NCI-H748 (cell line): ENCODE results near the gene GNAT2.

Experiments used
- DNase-seq: peaks from one replicate; lab custom pipeline; 2025; ENCODE audit not compliant: unreplicated experiment; lab: John Stamatoyannopoulos, UW

The GNAT2 gene

DNA sequence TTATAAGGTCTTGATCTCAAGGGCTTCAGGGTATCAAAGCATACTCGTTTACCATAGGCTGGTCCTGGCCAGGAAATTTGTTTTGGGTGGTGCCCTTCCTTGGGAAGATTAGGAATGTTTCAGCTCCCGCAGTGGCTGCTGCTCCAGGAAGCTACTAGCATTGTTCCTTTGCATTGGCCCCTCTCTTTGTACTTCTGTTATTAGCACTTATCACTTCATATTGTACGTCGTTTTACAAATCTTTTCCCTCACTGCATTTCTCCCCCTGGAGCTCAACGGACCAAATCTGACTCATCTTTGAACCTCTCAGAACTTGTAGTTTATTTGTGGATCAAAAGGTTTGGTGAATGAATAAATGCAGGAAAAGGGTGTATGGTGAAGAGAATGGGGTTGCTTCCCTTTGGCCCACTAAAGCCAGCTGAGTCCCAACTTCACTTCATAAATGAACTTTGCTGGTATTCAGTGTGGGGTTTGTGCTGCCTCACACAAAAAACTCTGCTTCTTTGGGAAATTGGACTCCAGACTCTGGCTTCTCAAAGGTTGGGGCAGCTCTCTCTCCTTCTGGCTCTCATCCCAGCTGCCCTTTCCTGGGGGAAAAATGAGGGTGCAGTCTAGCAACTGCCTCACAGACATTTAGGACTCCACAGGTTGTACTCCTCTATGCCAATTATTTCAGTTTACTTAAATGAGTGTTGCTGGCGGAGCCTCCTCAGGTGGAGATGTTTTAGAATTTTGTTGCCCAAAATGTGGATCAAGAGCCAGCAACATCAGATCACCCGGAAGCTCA is 5.9 kb downstream of the GNAT2 start:
- DNase-seq = no peak

DNA sequence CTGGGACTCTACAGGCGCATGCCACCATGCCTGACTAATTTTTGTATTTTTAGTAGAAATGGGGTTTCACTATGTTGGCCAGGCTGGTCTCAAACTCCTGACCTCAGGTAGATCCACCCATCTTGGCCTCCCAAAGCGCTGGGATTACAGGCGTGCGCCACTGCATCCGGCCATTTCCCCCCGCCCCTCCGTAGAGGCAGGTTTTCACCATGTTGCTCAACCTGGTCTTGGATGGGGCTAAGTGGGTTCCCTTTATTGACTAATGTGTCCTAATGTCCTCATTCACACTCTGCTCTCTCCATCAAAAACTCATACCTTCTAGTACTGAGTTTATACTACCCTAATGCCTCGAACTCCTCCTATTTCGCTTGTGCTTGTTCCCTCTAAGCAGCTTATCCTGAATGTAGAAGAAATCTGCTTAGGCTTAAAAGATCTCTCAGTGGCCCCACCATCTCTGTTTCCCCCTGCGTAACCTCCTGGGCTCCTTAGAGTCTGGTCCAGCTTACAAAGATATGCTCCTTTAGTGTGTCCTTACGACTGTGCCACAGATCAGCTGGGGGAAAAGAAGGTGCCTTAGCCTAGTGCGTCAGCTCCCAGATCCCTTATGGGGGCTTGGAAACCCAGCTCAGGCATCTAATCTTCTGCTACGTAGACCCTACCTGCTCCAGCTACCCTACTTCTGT is 8.0 kb downstream of the GNAT2 start:
- no peak for DNase-seq

DNA sequence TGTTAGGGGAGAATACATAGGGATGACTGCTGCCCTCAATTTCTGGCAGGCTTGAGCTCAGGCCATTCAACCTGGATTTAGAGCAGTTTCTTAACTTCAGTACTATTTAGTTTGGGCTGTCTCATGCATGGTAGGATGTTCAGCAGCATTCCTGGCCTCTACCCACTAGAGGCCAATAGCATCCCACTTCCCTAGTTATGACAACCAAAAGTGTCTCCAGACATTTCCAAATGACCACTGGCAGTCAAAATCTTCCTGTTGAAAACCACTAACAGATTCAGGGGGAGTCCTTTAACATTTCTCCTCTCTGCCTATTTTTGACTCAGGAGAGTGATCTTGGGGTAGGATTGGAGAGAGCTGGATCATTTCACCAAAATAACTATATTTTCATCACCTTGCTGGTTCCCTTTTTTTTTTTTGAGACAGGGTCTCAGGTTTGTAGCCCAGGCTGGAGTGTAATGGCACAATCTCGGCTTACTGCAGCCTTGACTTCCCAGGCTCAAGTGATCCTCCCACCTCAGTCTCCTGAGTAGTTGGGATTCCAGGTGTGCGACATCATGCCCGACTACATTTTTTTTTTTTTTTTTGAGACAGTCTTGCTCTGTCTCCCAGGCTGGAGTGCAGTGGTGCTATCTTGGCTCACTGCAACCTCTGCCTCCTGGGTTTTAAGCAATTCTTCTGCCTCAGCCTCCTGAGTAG is 8.7 kb downstream of the GNAT2 start:
- DNase-seq = no peak

DNA sequence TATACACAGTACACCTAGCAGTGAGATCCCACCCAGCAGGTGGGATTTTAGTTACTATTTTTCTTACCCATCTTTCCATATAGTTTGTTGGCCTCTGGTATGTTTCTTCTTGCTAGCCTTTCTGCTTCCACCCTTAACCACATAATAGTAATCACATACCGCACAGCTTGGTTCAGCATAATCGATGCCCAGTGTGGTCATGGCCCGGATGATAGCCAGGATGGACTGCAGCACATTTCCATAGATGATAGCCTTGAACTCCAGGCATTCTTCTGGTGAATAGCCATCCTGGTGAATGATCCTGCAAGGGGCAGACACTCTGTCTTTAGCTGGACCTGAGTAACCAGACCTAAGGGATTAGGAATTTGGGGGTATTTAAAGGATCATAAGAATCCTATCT is 9.5 kb downstream of the GNAT2 start:
- DNase-seq = no peak

DNA sequence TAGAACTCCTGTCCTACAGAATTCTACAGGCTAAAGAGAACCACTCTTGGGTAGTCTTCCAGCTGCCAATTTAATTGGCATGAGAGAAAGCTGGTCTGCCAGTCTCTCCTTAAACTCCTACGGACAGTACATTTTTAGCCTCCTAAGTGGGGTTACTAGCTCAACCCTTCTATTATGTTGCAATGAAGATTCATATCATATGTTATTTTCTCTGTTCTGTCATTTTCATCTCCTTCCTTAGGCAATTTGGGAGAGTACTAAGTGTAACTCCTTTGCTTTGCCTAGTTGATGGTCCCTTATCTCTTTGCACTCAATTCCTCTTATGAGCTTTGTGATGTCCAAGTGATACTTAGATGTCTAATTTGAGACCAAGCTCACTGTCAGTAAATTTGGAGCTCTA is 14.0 kb downstream of the GNAT2 start:
- DNase-seq = no peak

DNA sequence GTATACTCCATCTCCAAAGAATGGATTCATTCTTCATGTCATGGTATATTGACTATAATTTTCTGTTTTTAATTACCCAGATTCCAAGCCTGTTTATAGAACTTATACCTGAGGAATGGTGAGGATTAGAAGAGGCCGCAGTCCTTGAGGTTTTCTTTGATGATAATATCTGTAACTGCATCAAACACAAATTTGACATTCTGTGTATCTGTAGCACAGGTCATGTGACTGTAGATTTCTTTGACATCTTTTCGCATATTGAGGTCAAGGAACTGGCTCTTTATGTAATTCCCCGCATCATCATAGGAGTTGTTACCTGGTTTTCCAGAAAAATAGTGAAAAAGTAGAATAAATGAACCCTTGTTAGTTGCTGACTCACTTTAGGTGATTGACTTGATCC is 16.2 kb downstream of the GNAT2 start:
- DNase-seq = no peak

DNA sequence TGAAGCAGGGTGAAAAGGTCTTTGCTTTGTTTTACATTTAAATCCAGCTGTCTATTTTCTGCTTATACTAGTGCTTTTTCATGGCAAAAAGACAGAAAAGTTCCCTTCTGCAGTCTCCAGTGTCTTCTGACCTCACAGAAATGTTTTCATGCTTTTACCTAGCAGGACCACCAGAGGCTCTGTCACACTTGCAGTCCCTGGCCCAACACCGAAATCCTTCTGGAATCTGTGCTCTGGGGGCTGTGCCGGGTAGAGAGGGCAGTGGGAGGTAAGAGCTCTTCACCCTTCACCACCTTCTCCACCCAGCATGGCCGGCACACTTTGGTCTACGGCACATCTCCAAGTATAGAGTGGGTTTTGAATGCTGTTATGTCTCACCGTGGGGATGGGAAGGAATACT is 20.8 kb downstream of the GNAT2 start:
- DNase-seq = no peak

DNA sequence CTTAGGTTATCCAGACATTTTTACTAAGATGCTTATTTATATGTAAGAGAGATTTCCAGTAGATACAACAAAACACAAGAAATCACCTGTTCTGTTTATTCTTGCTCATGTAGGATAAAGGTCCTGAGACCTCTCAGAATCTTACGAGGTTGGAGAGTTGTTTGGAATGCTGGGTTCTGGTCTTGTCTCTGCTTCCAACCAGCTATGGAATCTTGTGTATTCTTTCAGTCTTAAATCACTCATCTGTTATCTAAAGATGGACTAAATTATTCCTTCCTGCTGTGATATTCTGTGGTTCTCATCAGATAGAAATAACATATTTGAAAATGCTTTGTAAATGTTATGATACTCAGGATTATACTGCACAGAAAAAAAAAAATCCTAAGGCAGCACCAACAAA is 21.3 kb downstream of the GNAT2 start:
- DNase-seq = no peak

DNA sequence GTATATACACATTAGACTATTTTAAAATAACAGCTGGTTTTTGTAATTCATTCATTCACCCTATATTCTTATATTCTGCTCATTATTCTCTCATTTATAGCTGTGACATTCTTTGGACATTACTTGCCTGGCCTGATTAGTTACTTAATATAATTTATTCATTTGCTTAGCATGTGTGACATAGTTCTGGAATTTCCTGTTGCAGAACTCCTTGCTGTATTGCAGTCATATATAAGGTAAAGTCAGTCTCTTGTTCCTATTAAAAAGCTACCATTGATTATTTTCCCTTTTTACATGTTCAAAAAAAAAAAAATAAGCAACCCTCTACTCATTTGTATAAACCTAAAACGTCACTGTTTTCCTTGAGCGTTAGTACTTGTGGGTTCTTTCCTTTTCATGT is 23.9 kb downstream of the GNAT2 start:
- DNase-seq = no peak

DNA sequence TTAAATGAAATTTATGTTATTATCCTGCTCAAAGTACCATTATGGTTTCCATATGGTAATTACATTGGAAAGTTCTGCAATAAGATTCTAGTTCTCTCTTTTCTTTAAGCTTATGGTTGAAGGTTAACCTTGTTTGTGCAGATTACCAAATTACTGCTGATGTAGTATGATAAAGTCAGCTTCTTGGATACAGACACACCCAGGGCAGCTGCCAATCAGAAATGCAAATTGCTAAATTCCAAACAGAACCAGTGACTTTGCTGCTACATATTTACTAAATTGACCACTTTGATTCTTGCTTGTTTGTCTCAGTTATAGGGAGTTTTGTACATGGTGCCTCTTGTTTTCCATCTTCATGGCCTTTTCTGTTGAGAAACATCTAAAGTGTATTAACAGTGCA is 26.5 kb downstream of the GNAT2 start:
- no peak for DNase-seq

DNA sequence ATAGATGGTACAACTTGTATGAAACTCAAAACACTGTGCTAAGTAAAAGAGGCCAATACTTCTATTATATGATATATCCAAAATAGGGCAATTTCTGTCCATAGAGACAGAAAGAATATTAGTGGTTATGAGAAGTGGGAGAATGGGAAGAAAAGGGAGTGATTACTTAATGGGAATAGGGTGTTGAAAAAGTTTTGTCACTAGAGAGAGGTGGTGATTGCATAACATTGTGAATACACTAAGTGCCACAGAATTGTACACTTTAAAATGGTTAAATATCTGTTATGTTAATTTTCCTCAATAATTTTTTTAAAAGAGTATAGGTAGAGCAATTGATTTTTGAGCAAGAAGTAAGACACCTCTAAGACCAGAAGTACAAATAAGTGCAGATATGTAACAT is 29.7 kb downstream of the GNAT2 start:
- DNase-seq = no peak

DNA sequence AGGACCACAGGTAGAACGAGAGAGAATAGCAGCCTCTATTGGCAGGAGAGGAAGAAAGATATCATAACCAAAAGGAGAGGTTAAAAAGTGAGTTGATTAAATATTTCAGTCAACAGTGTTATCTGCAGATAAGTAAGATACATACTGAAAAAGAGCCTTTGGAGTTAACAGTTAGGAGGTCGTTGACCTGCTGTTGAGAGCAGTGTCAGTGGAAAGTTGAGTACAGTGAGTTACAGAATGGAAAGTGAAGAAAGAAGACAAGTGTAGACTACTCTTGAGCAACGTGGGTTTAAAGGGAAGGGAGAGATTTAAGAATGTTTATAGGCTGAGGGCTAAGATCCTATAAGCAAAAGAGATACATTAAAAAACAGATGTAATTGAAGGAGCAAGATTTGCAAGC is 30.2 kb downstream of the GNAT2 start:
- DNase-seq = no peak

DNA sequence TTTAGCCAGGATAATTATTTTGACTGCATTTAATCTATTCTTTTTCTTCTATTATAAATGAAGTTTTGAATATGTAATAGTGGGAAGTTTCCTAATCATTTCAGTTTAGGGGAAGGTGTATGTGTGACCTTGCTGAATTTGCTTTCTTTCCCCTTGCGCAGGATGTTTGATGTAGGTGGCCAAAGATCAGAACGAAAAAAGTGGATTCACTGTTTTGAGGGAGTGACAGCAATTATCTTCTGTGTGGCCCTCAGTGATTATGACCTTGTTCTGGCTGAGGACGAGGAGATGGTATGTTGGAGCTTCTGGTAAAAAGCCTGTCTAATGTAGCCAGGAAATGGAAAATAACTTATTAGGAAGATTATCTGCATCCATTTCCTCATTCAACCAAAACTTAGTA is 33.4 kb downstream of the GNAT2 start:
- DNase-seq = no peak

DNA sequence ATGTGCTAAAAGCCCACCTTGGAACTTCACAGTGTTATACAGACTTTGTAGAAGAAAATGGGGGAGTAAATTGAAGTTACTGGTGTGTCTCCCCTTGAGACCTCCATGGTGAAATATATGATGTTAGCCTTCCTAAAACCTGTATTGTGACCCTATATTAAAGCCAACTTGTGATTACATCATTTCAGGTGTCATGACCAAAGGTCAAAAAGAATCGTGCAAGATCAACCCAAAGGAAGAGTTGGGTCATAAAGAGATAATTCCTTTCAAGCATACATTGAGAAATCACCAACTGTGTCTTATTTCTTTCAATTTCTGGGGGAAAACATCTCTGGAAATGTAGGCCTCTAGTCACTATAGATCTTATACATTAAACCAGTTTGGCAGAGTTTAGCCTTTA is 34.6 kb downstream of the GNAT2 start:
- DNase-seq = no peak

DNA sequence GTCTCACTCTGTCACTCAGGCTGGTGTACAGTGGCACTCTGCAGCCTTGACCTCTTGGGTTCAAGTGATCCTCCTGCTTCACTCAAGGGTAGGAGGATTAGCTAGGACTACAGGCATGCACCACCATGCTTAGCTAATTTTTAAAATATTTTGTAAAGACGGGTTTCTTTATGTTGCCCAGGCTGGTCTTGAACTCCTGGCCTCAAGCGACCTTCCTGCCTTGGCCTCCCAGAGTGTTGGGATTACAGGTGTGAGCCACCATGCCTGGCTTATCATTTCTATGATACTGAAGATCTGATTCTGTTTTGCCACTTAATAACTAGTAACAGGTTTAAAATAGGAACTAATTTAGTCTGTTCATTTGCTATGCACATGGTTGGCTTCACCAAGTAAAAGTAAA is 37.4 kb downstream of the GNAT2 start:
- DNase-seq = no peak

DNA sequence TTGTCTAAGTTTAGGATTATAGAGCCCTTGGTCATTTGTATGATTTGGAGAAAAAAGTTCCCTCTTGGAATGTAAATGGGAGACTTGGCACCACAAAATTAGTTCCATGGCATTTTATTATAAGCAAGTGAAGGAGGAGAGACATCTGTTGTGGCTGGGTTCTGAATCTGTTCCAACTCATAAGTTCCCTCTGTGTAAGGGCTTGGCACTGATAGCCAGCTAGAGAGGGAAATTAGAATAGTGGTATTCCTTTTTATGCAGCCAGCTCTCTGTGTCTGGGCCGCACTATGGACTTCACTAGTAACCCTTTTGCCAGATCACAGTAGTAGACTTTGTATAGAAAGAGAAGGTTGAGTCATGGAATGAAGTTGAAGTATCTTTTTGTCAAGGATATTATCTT is 39.9 kb downstream of the GNAT2 start:
- DNase-seq = no peak

DNA sequence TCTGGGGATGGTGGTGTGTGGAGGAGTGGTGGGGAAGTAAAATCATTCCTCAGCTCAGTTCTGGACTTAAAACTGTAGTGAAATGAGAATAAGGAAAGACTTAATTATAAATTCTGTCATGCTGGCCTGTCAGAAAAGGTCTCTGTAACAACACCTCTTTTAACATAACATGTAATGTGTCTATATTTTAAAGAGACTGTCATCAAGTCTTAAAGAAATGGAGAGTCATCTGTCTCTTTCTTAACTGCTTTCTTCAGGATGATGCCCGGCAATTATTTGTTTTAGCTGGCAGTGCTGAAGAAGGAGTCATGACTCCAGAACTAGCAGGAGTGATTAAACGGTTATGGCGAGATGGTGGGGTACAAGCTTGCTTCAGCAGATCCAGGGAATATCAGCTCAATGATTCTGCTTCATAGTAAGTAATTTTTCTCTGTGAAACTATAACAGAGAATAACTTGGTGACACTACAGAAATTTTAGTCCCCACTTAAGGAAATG is 40.4 kb downstream of the GNAT2 start:
- no peak for DNase-seq

DNA sequence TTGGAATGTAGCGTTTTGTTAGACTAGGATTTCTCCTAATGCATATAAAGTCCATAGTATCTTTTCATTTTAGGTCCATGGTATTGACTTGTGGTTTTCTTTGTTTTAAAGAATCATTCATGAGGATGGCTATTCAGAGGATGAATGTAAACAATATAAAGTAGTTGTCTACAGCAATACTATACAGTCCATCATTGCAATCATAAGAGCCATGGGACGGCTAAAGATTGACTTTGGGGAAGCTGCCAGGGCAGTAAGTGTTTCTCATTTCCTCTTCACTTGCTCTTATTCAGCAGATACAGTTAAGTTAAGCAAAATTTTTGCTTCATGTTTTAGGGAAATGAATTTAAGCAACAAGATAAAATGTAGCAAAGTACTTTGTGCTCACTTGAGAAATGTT is 45.6 kb downstream of the GNAT2 start:
- no peak for DNase-seq

DNA sequence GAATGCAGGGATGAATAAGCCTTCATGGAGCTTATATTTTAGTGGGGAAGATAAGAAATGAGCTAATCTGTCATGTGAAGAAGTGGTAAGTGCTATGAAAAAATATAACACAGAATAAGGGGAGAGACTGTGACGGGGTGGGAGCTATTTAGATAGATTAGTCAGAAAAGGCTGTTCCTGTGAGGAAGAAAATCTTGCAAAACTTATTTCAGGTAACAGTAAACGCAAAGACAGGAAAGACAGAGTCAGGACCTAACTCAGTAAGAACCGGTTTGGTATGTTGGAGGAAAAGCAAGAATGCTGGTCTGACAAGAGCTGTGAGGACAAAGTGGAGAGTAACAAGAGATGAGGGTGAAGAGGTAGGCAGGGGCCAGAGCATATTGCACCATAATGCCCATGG is 49.0 kb downstream of the GNAT2 start:
- DNase-seq = no peak

DNA sequence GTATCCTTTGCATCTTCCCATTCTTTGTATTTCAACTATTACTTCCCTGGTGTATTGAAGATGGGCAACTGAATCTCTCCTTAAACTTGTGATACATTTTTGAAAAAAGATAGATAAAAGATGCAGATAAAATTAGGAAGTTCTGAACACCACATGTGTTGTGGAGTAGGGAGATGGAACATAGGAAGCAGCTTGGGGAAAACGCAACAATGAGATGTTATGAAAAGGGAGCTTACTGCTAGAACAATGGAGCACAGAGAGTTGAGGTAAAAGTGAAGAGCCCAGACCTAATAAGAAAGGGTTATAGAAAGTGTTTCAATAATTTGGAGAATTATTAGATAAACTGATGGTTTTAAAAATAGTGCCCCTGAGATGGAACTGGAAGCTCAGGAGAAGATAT is 50.1 kb downstream of the GNAT2 start:
- no peak for DNase-seq

DNA sequence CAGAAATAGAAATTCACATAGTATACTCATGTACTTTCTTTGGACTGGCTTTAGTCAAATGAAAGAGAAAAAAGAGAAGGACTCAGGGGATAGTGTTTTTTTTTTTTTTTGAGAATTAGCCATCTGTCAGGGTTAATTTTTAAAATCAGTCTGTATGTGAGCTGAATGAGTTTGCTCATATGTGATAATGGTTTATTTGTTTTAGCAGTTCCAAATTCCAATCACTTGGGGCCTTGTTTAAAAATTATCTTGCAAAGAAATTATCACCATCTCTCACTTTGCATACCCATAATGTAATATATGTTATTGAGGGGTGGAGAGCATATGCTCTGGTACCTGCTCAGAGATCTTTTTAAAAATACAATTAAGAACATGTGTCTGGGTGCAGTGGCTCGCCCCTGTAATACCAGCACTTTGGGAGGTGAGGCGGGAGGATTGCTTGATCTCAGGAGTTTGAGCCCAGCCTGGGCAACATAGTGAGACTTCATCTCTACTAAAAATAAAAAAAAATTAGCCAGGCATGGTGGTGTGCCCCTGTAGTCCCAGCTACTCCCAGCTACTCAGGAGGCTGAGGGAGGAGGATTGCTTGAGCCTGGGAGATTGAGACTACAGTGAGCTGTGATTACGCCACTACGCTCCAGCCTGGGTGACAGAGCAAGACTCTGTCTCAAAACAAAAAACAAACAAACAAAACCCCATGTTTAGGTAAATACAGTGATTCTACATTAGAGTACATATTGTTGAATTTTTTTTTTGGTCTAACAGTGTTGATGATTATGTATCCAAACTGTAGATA is 51.3 kb downstream of the GNAT2 start:
- DNase-seq = no peak
